Measurements from ENCODE around the gene TADA2B. TPM values are rescaled to one million over a fixed set of nuclear protein-coding genes. Genes with fewer than 3 reads are reported as not detected.

The TADA2B gene
- total and polyA plus RNA-seq, 2 experiments from 2014 or later, result 15.4 to 20.1 TPM

DNA sequence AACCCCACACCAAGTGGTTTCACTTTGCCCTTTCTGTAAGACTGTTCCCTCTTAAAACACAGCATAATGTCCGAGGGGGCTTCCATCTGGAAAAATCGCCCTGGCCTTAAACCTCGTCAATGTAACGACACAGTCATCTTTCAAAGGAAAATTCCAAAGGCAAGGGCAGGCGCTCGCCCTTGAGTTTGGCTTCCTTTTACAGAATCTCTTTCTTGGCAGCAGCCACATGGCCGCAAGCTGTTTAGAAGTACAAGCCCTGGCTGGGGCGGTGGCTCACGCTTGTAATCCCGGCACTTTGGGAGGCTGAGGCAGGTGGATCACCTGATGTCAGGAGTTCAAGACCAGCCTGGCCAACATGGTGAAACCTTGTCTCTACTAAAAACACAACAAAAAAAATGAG lies 51.7 kb downstream of the TADA2B start:
- H3K9me2 ChIP-seq (replicated peaks; ENCODE audit: insufficient read depth), result no peaks in the 10 kb centered on the region
- 91% methylated on average over 10 of the region's 10 CpGs for WGBS (ENCODE audit: low lambda C conversion rate, missing lambda C conversion rate)
- no peaks in the 10 kb centered on the region for H3K4me1 ChIP-seq (ENCODE audit: insufficient read depth)
- TF ChIP-seq EZH2 (IDR thresholded peaks at IDR 0.05; ENCODE audit: borderline replicate concordance), result no peak
- no peak for TF ChIP-seq EZH2phosphoT487 (IDR thresholded peaks at IDR 0.05; ENCODE audit: low read depth, severe bottlenecking, unreplicated experiment)
- TF ChIP-seq, protein P1, sequence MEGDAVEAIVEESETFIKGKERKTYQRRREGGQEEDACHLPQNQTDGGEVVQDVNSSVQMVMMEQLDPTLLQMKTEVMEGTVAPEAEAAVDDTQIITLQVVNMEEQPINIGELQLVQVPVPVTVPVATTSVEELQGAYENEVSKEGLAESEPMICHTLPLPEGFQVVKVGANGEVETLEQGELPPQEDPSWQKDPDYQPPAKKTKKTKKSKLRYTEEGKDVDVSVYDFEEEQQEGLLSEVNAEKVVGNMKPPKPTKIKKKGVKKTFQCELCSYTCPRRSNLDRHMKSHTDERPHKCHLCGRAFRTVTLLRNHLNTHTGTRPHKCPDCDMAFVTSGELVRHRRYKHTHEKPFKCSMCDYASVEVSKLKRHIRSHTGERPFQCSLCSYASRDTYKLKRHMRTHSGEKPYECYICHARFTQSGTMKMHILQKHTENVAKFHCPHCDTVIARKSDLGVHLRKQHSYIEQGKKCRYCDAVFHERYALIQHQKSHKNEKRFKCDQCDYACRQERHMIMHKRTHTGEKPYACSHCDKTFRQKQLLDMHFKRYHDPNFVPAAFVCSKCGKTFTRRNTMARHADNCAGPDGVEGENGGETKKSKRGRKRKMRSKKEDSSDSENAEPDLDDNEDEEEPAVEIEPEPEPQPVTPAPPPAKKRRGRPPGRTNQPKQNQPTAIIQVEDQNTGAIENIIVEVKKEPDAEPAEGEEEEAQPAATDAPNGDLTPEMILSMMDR (IDR thresholded peaks at IDR 0.05; ENCODE audit: poor library complexity), result no peak
- no peak overlapping the region for H3K4me3 ChIP-seq
- no peaks in the 10 kb centered on the region for H3K27me3 ChIP-seq
- H3K4me2 ChIP-seq, result no peak overlapping the region
- no peaks in the 10 kb centered on the region for H3K9me3 ChIP-seq (ENCODE audit: low read depth)
- H3K36me3 ChIP-seq (replicated peaks; ENCODE audit: insufficient read depth, low read depth), result no peaks in the 10 kb centered on the region
- DNase-seq (ENCODE audit: low spot score), result no peak
- no peaks in the 10 kb centered on the region for H3K79me2 ChIP-seq
- H4K20me1 ChIP-seq (ENCODE audit: insufficient read depth, poor library complexity, severe bottlenecking), result no peaks in the 10 kb centered on the region
- no peak overlapping the region for H3K27ac ChIP-seq
- H2AFZ ChIP-seq, result no peak overlapping the region

DNA sequence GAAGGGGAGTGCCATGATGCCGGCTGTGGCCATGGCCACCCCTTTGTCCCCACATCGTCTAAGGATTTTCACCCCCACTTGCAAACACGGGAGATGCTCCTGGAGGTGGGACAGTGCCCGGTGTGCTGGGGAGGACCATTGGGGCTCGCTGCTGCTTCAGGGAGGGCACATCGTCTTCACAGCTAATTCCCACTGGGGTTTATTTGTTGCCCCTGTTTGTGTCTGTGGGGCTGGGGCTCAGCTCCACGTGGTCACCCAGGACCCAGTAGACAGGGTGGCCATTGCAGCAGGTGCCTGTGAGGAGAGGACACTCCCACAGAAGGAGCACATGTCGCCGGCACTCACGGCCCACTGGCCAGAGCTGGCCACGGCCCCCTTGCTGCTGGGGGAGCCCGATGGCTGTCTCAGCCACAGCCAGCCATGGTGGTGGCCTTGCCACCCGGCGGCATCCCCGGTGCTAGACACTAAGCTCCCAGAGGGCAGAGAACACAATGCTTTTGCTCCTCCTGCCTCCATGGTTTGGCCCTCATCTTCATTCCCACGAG lies 52.5 kb downstream of the TADA2B start:
- no peak overlapping the region for H2AFZ ChIP-seq
- H3K9me2 ChIP-seq (replicated peaks; ENCODE audit: insufficient read depth), result no peaks in the 10 kb centered on the region
- no peak overlapping the region for H3K4me3 ChIP-seq
- no peaks in the 10 kb centered on the region for H3K79me2 ChIP-seq
- H3K4me1 ChIP-seq (ENCODE audit: insufficient read depth), result no peaks in the 10 kb centered on the region
- H3K36me3 ChIP-seq (replicated peaks; ENCODE audit: insufficient read depth, low read depth), result no peaks in the 10 kb centered on the region
- H3K9me3 ChIP-seq (ENCODE audit: low read depth), result no peaks in the 10 kb centered on the region
- H3K4me2 ChIP-seq, result no peak overlapping the region
- no peaks in the 10 kb centered on the region for H4K20me1 ChIP-seq (ENCODE audit: insufficient read depth, poor library complexity, severe bottlenecking)
- WGBS (ENCODE audit: low lambda C conversion rate, missing lambda C conversion rate), result 89% methylated on average over 16 of the region's 16 CpGs
- no peak overlapping the region for H3K27ac ChIP-seq
- DNase-seq (ENCODE audit: low spot score), result no peak
- TF ChIP-seq, protein P1 (IDR thresholded peaks at IDR 0.05; ENCODE audit: poor library complexity), result no peak
- TF ChIP-seq EZH2phosphoT487 (IDR thresholded peaks at IDR 0.05; ENCODE audit: low read depth, severe bottlenecking, unreplicated experiment) (no peak), EZH2 (IDR thresholded peaks at IDR 0.05; ENCODE audit: borderline replicate concordance) (no peak)
- H3K27me3 ChIP-seq, result no peaks in the 10 kb centered on the region

DNA sequence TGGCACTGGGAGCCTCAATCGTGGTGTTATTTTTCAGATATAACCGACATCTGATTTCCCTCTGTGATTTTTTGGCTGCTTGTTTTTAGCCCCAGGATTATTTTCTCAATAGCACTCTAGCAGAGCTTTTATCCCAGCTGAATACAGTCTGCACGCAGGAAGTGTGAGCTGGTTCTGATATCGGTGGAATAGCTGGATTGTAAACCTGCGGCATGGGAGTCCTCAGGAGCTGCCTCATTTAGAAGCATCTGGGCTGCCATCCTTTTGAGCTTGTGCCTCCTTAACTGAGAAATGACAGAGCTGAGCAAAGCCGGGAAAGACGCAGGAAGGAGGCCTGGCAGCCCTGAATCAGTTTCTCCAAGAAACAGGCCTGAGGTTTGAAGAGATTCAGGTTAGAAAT lies 53.1 kb downstream of the TADA2B start:
- H3K27me3 ChIP-seq, result no peaks in the 10 kb centered on the region
- H3K9me3 ChIP-seq (ENCODE audit: low read depth), result no peaks in the 10 kb centered on the region
- DNase-seq (ENCODE audit: low spot score), result no peak
- H2AFZ ChIP-seq, result no peak overlapping the region
- H3K79me2 ChIP-seq, result no peaks in the 10 kb centered on the region
- TF ChIP-seq EZH2 (IDR thresholded peaks at IDR 0.05; ENCODE audit: borderline replicate concordance) (no peak), EZH2phosphoT487 (IDR thresholded peaks at IDR 0.05; ENCODE audit: low read depth, severe bottlenecking, unreplicated experiment) (no peak)
- TF ChIP-seq, protein P1 (IDR thresholded peaks at IDR 0.05; ENCODE audit: poor library complexity), result no peak
- no peak overlapping the region for H3K4me2 ChIP-seq
- WGBS (ENCODE audit: low lambda C conversion rate, missing lambda C conversion rate), result 88% methylated on average over 7 of the region's 7 CpGs
- no peaks in the 10 kb centered on the region for H3K9me2 ChIP-seq (replicated peaks; ENCODE audit: insufficient read depth)
- no peaks in the 10 kb centered on the region for H4K20me1 ChIP-seq (ENCODE audit: insufficient read depth, poor library complexity, severe bottlenecking)
- no peak overlapping the region for H3K27ac ChIP-seq
- H3K4me3 ChIP-seq, result no peak overlapping the region
- no peaks in the 10 kb centered on the region for H3K4me1 ChIP-seq (ENCODE audit: insufficient read depth)
- no peaks in the 10 kb centered on the region for H3K36me3 ChIP-seq (replicated peaks; ENCODE audit: insufficient read depth, low read depth)

Data from hepatocyte (in vitro differentiated cells).